Nephron (organoid): ENCODE results near the gene P2RX2.

Experiments used
- H3K27ac Mint-ChIP-seq, 3 experiments: 2 replicates each; pipeline ENCODE4 v1.8.0; 2020; ENCODE audit warnings: mixed read lengths in 3 of 3, mild to moderate bottlenecking in 2 of 3, moderate library complexity in 1 of 3
- H3K27me3 Mint-ChIP-seq: 2 replicates; pipeline ENCODE4 v1.8.0; 2021; ENCODE audit warnings: low read depth, mild to moderate bottlenecking, moderate library complexity, mixed read lengths
- H3K36me3 Mint-ChIP-seq: 2 replicates; pipeline ENCODE4 v1.8.0; 2020; ENCODE audit warnings: low read depth, mixed read lengths
- H3K4me1 Mint-ChIP-seq: 2 replicates; pipeline ENCODE4 v1.8.0; 2020; ENCODE audit warnings: mixed read lengths
- H3K4me3 Mint-ChIP-seq, 3 experiments: 2 replicates each; pipeline ENCODE4 v1.8.0; 2020; ENCODE audit warnings: mild to moderate bottlenecking in 3 of 3, mixed read lengths in 3 of 3, moderate library complexity in 2 of 3
- H3K9me3 Mint-ChIP-seq: 2 replicates; pipeline ENCODE4 v1.8.0; 2020; ENCODE audit warnings: mixed read lengths
- CTCF ChIP-seq, 3 experiments: fragments of 200-600 bp; sonication (generic); IDR thresholded peaks; one replicate each; pipeline ENCODE4 v1.5.0; 2021; ENCODE audit warnings: antibody characterized with exemption in 3 of 3; ENCODE audit not compliant: unreplicated experiment in 3 of 3

P2RX2 gene

GRCh38 chr12:132635076-132635955 lies 16.7 kb downstream of the P2RX2 start:
- peaks cover 4% of the 10 kb centered on the region for H3K27me3 Mint-ChIP-seq
- no peak for TF ChIP-seq CTCF (IDR thresholded peaks at IDR 0.05; ENCODE audit: unreplicated experiment in 3 of 3)
- H3K4me3 Mint-ChIP-seq = no peak overlapping the region
- H3K4me1 Mint-ChIP-seq = peaks cover 7% of the 10 kb centered on the region
- H3K9me3 Mint-ChIP-seq = no peaks in the 10 kb centered on the region
- H3K27ac Mint-ChIP-seq = peak overlapping the region in 1 of 3 experiments; percentile 68
- H3K36me3 Mint-ChIP-seq = peaks cover 85% of the 10 kb centered on the region

DNA sequence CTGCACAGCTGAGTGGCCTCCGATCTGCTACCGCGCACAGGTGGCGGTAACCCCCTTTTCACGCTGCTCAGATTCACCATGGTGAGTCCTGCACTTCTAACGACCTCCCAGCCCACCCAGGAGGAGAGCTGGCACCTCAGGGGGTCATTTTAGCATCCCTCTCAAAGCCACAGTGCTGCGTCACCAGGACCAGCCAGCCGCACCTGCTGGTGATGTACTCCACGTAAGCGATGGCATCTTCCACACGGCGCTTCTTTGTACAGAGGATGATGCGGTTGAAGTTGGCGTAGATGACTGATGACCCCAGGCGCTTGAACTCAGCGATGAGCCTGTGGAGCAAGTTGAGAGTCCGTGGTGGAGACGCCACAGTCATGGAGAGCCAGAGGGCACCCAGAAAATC lies 19.2 kb downstream of the P2RX2 start:
- Mint-ChIP-seq H3K27me3 (peaks cover 4% of the 10 kb centered on the region), H3K4me3 (no peak overlapping the region), H3K9me3 (no peaks in the 10 kb centered on the region), H3K4me1 (peaks cover 7% of the 10 kb centered on the region), H3K36me3 (peaks cover 80% of the 10 kb centered on the region), H3K27ac (peak overlapping the region in 1 of 3 experiments; percentile 82)
- TF ChIP-seq CTCF (IDR thresholded peaks at IDR 0.05; ENCODE audit: unreplicated experiment in 3 of 3) = no peak

DNA sequence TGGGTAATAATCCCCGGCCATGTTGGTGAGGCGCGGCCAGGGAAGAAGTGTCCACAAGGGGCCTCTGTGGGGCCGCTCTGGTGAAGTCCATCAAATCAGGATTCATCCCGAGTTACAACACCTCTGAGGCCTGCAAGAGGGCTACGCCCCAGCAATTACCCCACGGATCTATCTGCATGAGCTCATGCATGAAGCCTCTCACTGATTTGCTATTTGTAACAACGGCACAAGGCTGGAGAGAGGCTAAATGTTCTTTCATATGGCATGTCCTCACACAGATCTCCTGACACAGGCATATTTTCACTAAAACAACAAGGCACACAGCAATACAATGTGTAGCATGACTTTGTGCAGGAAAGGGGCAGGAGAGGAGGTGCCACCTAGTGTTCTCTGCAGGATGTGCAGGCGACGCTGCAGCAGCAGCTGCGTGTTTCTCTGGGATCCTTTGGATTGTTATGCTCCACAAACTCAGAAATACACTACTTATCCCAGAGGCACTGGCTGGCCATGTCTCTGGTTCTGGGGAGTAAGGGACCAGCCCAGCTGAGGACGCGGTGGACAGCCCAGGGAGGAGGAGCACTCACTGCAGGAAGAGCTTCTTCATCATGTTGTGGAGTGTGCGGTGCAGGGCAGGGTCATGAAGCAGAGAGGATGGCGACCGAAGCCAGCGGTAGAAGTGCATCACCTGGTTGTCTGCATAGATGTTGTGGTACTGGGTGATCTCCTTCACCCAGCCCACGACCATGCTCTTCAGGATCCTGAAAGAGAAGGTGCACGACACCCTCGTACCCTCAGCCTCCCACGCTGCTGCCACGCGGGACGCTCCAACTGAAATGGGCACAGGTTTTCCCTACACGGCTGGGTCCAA lies 20.2 kb downstream of the P2RX2 start:
- Mint-ChIP-seq H3K4me1 (peaks cover 7% of the 10 kb centered on the region), H3K27me3 (peaks cover 4% of the 10 kb centered on the region), H3K9me3 (no peaks in the 10 kb centered on the region), H3K36me3 (peaks cover 76% of the 10 kb centered on the region), H3K27ac (peak overlapping the region; percentile 19 to 82 (median 74)), H3K4me3 (no peak overlapping the region)
- TF ChIP-seq CTCF (IDR thresholded peaks at IDR 0.05; ENCODE audit: unreplicated experiment in 3 of 3) = peak; percentile 83 to 87 (median 86)

DNA sequence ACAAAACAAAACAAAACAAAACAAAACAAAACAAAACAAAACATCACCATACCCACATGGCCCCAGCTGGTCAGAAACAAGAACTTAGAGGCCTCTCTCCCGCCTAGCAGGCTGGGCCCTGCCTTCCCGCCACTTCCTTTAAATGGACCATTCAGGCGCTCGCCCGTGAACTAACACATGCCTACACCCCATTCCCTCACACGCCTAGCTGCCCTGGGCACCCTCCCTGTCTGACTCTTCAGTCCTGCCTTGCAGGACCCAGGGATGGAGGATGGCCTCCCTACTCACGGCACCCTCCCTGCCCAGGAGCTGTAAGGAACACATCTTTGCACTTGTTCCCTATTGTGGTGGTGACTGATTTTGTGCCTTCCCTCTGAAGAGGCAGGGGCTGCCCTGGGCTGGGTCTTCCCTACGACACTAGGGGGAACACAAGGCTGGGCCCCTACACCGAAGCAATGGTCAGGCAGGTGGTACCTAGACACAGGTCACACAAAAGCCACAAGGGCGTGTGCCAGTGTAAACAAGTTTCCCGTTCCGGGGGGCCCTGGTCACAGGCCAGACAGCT lies 21.5 kb downstream of the P2RX2 start:
- Mint-ChIP-seq H3K4me1 (peaks cover 7% of the 10 kb centered on the region), H3K27ac (no peak overlapping the region), H3K27me3 (peaks cover 3% of the 10 kb centered on the region), H3K9me3 (no peaks in the 10 kb centered on the region), H3K36me3 (peaks cover 68% of the 10 kb centered on the region), H3K4me3 (no peak overlapping the region)
- no peak for TF ChIP-seq CTCF (IDR thresholded peaks at IDR 0.05; ENCODE audit: unreplicated experiment in 3 of 3)

GRCh38 chr12:132640936-132641335 lies 22.4 kb downstream of the P2RX2 start:
- TF ChIP-seq CTCF (IDR thresholded peaks at IDR 0.05; ENCODE audit: unreplicated experiment in 3 of 3) = no peak
- no peak overlapping the region for H3K4me3 Mint-ChIP-seq
- no peaks in the 10 kb centered on the region for H3K27me3 Mint-ChIP-seq
- H3K9me3 Mint-ChIP-seq = no peaks in the 10 kb centered on the region
- H3K4me1 Mint-ChIP-seq = peaks cover 7% of the 10 kb centered on the region
- H3K36me3 Mint-ChIP-seq = peaks cover 63% of the 10 kb centered on the region
- H3K27ac Mint-ChIP-seq = no peak overlapping the region
